Measurements from ENCODE around the gene ALPK1.
"Not testable (repeated sequence)": the region's sequence is repeated elsewhere in the genome, so short reads cannot be mapped to it uniquely, and the experiment has no call there.

The ALPK1 gene

GRCh38 chr4:112284662-112285411 is 12.3 kb upstream of the ALPK1 start:
- no peak for FAIRE-seq

DNA sequence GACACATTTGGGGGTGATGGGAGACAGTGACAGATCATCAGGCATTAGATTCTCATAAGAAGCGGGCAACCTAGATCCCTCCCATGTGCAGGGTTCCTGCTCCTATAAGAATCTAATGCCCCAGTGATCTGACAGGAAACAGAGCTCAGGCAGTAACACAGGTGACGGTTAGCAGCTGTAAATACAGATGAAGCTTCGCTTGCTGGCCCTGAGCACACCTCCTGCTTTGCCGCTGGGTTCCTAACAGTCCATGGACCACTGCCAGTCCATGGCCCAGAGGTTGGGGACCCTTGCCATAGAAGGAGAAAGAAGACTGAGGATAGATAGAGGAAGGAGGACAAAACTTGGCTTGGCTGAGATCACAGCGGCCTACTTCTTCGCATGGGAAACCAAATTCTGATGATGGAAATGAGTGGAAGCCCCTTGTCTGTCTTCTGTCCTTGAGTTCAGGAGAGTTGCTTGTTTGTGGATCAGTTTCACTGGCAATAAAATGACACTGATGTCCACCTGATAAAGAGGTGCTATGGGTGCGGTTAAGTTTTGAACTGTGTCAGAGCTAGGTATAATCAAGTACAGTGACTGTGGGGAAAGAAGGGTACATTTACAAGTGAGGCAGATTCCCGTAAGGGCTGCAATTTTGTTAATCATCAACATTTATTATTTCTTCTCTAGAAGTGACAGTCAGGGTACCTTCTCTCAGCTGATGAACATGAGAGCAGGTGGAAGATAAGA is 9.7 kb upstream of the ALPK1 start:
- no peak for FAIRE-seq

- no peak for FAIRE-seq
These were observed 8.7 kb upstream of the ALPK1 start for GRCh38 chr4:112288455-112288854.

DNA sequence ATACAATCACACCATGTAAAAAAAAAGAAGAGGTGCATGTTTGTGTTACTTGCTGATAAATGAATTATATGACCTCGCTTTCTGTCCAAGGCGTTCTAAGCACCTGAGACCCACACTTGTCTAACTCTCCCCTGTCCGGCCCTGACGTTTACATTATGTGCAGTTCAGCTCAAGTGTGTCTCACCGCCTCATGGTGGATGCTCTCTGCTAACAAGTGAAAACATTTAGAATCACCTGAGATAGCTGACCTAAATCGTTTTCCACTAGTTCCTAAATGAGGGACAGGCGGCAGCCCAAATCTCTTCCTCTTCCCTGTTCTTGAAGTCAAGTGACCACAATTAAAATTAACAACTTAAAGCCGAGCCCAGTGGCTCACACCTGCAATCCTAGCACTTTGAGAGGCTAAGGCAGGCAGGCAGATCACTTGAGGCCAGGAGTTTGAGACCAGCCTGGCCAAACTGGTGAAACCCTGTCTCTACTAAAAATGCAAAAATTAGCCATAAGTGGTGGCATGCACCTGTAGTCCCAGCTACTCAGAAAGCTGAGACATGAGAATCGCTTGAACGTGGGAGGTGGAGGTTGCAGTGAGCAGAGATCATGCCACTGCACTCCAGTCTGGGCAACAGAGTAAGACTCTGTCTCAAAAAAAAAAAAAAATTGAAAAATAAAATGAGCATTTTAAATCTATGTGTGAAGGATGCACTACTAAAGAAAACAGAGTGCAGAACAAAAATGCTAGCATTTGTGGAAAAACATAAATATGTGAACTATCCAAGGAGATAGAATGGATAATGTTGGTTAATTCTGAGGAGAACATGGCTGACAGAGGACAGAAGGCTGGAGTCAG is 7.5 kb upstream of the ALPK1 start:
- no peak for FAIRE-seq

DNA sequence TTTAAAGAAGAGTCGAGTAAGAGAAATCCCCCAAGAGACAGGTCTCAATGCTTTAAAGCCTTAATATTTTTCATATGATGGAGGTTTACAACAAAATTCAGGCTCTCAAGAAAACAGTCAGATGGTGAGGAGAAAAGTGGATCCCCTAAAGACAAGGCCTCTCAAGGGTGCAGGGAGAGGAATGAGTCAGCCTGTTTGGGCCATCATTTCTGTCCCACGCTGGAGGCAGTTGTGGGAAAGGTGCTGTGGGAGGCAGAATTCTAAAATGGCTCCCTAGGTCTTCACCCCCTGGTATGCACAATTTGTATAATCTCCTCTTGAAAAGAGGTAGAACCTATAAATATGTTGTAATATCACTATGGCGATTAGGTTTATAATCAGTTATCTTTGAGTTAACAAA is 6.8 kb upstream of the ALPK1 start:
- no peak for FAIRE-seq

GRCh38 chr4:112299721-112300120 is 2.6 kb downstream of the ALPK1 start:
- no peak for FAIRE-seq

DNA sequence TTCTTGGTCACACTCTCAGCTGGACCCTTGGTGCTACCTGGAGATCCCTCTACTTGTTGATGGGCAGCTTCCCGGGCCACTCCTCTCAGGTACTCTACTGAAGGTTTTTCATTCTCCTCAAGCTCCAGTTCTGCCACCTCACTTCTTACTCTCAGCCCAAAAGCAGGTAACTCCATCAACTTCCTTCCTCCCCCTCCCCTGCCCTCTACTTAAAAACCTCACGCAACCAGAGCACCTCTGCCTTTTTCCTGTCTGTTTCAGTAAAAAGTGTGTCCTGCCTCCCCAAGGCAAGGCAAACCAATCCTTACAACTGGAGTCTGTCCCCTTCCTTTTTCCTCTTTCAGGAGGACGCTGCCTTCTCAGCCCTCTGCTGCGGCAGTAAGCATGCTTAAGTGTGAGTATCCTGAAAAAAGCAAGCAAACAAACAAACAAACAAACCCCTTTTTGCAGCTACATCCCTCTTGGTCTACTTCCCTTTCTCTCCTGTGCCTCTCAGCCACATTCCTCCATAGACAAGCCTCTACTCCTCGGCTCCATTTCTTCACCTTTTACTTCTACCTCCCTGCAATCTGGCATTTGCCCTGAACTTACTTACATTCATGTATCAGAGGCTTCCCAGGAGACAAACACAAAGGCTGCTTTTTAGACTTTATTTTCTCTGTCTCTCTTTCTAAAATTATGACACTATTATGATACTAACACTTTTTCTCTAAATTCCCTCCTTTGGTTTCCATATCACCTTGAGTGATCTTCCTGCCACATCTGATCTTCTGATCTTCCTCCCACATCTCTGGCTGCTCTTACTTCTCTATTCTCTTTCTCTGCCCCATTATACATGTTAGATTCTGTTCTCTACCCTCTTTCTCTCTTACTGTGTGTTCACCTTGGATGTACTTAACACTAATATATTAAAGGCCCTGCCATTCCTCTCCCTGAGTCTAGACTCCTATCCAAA is 5.4 kb downstream of the ALPK1 start:
- FAIRE-seq: no peak

DNA sequence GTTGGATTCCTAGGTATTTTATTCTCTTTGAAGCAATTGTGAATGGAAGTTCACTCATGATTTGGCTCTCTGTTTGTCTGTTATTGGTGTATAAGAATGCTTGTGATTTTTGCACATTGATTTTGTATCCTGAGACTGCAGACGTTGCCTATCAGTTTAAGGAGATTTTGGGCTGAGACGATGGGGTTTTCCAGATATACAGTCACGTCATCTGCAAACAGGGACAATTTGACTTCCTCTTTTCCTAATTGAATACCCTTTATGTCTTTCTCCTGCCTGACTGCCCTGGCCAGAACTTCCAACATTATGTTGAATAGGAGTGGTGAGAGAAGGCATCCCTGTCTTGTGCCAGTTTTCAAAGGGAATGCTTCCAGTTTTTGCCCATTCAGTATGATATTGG is 8.3 kb downstream of the ALPK1 start:
- FAIRE-seq: not testable (repeated sequence)

- not testable (repeated sequence) for FAIRE-seq
These were observed 12.2 kb downstream of the ALPK1 start for GRCh38 chr4:112309263-112309791.

DNA sequence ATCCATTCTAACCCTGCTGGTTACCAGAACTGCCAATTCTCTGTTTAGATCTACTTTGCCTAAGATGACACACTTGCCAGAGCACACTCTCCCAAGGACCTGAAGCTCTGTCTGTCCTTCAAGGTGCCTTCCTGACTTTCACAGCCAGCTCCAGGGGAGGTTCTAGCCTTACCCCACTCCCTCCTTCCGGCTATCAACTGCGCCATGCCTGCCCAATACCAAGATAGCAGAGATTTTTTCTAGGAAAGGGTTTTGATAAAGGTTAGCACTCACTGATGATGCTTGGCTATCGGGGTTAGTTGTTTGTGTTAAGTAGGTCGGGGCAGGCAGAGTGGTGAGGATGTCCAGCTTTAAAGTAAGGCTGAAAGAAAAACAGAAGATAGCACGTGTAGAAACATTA is 14.3 kb downstream of the ALPK1 start:
- no peak for FAIRE-seq

DNA sequence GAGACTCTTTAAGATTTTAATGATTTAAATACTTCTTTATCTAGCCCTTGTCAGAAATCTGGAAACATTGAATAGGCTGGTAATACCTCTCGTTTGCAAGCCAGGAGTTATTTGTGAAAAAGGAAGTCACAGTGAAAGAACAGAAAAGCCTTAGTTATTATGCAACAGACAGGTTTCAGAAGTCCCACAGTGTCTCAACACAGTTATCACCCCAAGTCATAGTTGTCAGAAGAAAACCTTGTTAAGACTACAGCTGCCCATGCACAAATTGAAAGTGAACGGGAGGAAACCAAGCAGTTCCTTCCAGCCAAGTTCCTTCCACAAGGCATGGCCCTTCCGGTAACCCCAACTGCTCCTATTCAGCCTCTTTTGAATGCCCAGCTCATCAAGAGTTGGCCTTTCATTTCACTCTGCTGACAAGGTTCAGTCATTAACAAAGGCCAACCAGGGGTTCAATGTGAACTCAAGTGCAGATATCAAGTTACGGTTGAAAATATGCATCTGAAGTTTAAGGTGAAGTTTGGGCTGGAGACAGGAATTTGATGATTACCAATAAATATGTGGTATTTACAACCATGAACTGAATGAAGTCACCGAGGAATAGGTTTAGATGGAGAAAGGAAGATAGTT is 15.6 kb downstream of the ALPK1 start:
- FAIRE-seq: no peak

DNA sequence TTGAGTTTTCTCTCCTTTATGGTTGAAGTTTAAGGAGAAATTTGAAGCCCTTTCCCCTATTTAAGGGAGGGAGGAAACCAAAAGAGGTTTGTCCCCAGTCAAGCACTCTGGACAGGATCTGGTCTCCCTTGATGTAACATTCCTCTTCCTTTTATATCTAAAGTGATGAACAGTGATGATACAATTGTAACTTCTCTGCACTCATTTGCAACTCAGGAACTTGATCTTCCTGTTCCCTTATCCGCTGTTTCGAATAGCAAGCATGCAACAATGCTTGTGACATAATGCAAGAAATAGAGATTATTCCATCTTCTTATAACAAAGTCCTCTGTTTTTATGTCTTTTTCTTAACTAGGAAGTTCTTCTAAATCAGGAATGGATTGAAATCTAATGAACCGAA is 18.3 kb downstream of the ALPK1 start:
- no peak for FAIRE-seq

GRCh38 chr4:112316360-112316759 is 19.2 kb downstream of the ALPK1 start:
- FAIRE-seq: no peak

GRCh38 chr4:112318239-112319142 is 21.3 kb downstream of the ALPK1 start:
- FAIRE-seq: no peak

- FAIRE-seq: peak; percentile 70
These were observed 24.9 kb downstream of the ALPK1 start for GRCh38 chr4:112321776-112322684.

DNA sequence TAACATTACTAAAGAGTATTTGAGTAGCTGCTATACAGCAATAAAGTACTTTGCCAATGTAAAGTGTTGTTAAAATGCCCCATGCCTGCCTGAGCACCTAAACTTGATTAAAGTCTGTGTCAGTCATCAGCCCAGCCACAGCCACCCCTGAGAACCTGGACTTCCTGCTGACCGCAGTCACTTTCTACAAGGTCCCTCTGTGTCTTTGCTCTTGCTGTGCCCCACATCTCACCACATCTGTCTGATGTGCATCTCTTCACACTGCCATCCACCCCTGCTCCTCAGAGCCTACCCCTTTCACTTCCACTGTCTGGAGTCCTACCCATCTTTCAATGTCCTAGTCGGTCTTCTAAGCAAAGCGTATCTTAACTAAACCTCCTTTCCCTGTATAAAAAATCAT is 25.7 kb downstream of the ALPK1 start:
- no peak for FAIRE-seq

- no peak for FAIRE-seq
These were observed 28.4 kb downstream of the ALPK1 start for GRCh38 chr4:112325530-112325929.

DNA sequence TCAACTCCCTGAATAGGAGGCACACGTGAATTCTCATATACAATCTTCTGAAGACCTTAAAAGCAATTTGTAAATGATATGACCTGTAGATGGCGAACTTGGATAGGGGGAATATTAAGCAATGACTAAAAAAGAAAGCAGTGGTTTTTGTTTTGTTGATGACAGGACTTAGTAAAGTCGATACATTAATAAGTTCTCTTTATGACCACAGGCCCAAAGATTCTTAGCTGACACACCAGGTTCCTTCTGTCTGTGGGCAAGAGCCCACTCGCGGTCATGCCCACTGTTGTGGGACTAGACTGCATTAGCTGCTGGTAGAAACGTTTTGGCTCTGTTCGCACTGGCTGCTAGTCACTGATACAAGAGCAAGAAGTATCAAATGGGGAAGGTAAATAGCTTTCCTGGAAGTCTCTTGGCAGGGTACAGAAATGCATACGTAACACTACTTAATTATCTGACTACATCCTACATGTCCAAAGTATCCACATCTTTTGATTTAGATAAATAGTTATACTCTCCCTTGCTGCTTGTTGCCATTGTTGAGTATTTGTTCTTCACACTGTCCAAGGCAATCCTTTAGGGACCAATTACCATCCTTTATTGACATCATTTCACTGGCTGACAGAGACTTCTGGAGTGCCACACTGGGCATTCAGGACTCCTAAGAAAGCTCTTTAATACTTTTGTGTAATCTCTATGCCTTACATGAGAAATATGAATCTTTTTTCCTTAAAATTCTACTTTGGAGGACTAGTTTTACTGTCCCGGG is 31.0 kb downstream of the ALPK1 start:
- FAIRE-seq: peak; percentile 91

DNA sequence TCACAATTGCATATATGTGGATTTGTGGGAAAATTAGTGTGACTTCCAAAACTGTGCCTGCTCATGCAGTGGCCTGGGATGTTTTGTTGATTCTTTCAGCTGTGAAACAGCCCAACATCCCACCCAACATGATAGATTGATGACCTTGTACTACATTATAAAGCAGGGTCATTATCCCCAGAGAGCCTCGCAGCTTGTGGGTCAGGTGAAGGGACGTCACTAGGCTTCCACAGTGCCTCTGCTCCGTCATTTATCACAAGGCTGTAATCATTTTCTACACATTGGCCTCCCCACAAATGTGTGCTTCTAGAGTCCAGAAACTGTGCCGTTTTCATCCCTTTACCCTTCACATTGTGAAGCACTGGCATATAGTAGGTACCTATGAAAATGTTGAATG is 31.6 kb downstream of the ALPK1 start:
- no peak for FAIRE-seq
